GM19397 (cell line): ENCODE measurements around the gene MYD88.
A peak's percentile ranks its signal among the peaks of the same experiment; 100 is the strongest.
"Not testable (repeated sequence)": the region's sequence is repeated elsewhere in the genome, so short reads cannot be mapped to it uniquely, and the experiment has no call there.

Experiments
- ATAC-seq: cut with Tn5 transposase; IDR thresholded peaks from one replicate; pipeline ENCODE4 v1.9.1; 2021; ENCODE audit warnings: mild to moderate bottlenecking, moderate library complexity; ENCODE audit not compliant: unreplicated experiment

Gene MYD88

DNA sequence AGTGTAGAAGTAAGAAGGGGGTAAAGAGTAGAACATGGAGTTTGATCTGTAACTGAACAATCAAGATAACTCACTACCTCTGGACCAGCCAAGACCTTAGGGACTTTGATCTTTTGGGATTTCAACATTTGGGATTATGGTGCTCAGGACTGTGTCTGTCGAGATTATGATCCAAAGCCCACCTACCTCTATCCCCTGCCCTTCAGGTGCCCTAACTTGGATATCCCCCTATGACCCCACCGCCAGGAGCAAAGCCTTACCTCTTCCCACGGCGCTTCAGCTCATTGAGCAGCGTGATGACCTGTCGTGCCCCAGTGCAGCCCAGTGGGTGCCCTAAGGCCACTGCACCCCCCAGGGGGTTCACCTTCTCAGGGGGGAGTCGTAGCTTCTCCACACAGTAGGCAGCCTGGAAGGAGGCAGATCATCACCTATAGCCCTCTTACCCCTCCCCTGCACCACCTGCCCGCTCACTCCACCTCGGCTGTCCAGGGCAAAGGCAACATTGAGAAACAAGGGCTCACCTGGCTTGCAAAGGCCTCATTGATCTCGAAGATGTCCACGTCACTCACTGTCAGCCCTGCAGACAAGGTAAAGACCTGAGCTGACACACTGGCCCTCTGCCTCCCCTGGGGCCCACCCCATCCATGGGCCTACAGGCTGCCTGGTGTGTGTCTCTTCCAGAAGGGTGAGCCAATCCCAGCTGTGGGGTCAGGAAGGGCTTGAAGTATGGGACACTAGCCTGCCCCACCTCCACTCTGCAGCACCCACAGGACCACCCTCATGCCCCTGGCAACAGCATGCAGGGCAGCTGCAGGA lies 12.9 kb upstream of the MYD88 start:
- no peak for ATAC-seq

DNA sequence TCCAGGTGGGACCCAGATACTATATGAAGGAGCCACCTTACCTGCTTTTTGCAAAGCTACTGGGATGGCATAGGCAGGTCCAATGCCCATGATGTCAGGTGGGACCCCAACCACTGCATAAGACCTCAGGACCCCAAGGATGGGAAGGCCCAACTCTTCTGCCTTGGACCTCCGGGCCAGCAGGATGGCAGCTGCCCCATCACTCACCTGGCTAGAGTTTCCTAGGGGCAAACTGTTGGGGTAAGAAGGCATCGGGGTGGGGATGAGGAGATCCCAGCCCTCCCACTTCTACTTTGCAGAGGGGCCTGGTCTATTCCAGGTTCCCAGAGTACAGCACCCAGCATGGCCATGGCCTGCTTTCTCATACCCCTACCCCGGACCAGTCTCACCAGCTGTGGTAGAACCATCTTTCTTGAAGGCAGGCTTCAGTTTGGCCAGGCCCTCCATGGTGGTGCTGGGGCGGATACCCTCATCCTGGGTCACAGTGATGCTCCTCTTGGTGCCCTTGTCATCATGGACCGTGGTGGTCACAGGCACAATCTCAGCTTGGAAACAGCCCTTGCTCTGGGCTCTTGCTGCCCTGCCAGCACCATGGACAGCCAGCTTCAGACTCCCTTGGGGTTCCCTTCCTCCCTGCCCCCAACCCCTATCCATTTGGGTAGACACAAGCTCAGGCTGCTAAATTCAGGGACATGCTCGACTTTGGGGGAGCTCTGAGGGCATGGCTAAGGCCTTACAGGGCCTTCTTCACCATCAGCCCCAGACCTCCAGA lies 12.2 kb upstream of the MYD88 start:
- ATAC-seq = no peak

DNA sequence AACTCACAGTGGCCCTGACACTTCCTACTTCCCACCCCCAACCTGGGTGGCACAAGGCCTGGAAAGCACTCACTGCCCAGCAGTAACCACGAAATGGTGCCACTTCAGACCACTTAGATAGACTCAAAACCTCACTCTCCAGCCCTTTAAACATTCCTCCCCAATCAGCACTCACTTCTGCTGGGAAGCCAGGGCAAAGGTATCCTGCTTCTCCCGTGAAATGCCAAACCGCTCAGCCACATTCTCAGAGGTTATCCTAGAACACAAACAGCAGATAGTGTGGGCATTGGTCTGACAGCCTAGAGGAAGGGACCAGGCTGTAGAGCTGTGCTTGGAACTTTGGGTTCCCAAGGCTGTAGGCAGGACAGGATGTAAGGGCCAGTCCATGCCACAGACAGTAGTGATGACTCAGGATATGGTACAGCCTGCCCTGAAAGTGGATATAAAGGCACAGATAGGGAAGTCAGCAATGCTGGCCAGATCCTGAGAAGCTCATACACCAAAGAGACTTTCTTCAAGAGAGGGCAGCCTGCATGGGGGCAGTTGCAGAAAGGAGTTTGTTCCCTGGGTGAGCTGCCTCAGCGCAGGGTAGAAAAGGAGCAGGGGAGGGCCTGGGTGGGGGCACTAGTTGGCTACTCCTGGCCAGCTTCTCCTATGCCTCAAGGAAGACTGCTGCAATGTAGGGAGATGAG lies 10.7 kb upstream of the MYD88 start:
- ATAC-seq = no peak

DNA sequence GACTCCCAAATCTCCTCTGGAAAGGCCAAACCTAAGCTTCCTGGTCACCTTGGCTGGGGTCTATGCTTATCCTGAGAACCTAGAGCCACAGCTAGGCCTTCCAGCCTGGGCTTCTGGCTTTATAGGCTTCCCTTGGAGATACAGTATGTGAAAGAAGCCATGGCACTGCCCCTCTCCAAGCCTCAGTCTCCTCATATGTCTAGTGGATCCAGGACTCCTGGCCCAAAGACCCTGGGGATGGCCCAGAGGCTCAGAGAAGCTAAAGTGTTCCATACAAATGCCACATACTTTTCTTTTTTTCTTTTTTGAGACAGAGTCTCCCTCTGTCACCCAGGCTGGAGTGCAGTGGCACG lies 10.2 kb upstream of the MYD88 start:
- no peak for ATAC-seq

DNA sequence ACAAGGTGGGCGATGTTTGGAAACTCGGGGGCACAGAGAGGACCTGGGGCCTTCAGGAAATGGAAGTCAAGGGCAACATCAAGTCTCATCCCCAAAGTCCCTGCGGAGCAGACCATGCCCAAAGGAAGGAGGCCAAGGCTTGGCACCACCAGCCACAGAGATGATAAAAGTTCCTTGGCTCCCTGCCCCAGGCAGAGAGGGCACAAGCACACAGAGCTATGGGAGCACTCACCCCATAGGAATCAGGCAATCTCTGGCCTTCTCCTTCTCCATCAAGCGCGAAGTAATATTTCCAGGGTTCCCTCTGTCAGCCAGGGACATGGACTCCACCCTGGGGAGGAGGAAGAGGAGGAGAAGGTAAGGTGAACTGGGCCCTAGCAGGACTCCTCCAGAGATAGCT lies 9.4 kb upstream of the MYD88 start:
- no peak for ATAC-seq

DNA sequence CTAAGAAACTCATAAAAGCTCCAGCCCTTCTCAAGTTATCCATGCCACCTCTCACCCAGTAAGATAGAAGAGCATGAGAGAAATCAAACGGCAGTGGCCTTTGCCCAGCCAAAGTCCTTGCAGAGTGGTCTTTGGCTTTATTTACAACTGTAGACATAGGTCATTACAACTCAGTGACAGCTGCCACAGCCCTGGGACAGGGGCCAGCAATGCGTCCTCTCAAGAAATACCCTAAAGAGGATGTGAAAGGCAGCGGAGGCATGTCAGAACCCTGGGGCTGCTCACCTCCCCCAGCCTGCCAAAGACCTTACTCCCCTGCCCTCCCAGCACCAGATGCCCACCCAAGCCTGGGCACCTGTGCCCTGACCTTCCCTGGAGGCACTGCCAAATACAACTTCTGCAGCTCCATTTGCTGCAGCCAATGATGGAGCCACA lies 7.8 kb upstream of the MYD88 start:
- no peak for ATAC-seq

DNA sequence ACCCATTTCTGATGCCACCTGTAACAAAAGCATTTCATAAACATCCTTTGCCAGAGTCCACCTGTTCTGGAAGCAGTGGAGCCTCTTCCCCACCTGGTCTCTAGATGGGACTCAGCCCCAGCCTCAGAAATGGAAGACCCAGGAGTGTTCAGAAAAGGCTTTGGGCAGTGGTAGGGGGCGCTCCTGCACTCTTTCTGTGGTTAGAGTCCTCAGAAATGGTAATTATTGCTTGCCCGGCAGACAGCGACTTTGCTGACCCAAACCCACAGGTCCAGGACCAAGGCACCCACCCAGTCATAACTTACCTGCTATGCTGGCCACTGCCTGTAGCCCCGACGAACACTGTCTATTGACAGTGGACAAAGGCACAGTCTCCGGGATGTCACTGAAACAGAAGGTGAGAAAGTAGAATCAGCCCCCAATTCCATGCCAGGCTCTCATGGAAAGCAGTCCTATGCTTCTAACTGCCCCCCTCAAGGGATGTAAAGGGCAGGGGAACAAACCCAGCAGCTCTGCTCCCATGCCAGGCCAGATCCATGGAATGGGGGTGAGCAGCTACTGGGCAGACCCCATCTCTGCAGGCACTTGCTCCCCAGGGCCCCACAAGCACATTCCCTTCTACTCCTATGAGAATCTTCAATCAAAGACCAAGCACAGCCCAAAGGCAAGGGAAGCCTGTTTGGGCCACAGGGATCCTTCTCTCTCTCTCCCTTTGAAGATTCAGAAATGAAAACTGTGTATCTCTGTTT lies 6.7 kb upstream of the MYD88 start:
- ATAC-seq = no peak

DNA sequence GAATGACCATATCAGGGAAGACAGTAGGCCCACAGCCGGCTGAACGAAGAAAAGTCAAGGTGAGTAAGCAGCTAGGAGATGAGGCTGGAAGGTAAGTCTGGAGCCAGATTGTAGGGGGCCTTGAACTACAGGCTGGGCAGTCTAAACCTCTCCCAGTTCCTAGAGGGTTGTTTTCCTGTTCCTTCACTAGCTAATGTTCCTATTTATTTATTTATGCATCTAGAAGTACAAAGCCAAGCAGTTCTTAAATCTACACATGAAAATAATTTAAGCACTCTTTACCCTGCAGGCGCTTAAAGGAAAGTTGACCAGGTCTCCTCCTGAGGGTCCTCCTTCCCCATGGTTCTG lies 5.3 kb upstream of the MYD88 start:
- no peak for ATAC-seq

DNA sequence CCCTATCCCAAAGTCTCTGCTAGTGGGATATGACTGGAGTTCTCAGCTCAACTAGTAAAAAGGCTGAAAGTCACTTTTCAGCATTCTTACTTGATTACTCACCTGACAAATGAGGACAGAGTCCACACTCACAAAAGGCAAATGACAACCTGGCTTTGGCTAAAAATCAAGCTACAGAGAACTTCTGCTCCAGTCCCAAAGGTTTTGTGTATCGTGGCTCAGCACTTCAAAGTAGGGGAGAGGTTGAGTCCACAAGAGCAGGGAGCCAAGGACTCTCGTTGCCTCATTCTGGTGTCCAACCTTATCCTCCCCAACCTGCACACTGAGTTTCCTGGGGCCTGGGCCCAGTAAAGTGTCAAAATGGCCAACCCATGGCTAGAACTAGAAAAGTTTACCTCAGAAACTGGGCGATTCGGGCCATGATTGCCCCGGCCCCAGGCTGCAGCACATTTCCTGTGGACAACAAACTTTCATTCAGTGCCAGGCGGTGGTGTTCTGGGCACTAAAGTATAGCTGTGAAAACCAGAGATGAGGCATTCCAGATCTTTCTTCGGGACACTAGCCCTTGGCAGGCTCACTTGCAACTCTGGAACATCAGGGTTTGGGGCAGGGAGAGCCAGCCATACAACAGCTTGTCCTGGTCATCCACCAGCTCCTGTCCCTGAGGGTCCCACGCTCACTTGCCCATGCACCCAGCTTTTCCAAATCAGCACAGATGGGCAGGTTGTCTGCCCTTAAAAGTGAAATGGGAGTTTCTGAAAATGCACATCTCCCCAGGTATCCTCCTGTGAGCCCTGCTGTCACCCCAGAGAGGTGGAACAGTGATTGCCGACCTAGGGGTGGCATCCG lies 4.7 kb upstream of the MYD88 start:
- ATAC-seq = no peak

DNA sequence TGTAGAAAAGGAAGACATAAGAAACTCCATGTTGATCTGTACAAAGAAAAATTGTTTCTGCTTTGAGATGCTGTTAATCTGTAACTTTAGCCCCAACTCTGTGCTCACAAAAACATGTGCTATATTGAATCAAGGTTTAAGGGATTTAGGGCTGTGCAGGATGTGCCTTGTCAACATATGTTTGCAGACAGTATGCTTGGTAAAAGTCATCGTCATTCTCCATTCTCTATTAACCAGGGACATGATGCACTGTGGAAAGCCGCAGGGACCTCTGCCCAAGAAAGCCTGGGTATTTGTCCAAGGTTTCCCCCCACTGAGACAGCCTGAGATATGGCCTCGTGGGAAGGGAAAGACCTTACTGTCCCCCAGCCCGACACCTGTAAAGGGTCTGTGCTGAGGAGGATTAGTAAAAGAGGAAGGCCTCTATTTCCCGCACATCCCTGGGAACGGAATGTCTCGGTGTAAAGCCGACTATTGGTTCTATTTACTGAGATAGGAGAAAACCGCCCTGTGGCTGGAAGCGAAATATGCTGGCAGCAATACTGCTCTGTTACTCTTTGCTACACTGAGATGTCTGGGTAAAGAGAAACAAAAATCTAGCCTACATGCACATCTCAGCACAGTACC lies 3.8 kb upstream of the MYD88 start:
- not testable (repeated sequence) for ATAC-seq

DNA sequence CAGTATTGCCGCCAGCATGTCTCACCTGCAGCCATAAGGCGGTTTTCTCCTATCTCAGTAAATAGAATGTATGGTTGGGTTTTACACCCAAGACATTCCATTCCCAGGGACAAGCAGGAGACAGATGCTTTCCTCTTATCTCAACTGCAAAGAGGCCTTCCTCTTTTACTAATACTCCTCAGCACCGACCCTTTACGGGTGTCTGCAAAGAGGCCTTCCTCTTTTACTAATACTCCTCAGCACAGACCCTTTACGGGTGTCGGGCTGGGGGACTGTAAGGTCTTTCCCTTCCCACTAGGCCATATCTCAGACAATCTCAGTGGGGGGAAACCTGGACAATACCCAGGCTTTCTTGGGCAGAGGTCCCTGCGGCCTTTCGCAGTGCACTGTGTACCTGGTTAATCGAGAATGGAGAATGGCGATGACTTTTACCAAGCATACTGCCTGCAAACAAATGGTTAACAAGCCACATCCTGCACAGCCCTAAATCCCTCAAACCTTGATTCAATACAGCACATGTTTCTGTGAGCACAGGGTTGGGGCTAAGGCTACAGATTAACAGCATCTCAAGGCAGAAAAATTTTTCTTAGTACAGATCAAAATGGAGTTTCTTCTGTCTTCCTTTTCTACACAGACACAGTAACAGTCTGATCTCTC lies 2.7 kb upstream of the MYD88 start:
- ATAC-seq = not testable (repeated sequence)

DNA sequence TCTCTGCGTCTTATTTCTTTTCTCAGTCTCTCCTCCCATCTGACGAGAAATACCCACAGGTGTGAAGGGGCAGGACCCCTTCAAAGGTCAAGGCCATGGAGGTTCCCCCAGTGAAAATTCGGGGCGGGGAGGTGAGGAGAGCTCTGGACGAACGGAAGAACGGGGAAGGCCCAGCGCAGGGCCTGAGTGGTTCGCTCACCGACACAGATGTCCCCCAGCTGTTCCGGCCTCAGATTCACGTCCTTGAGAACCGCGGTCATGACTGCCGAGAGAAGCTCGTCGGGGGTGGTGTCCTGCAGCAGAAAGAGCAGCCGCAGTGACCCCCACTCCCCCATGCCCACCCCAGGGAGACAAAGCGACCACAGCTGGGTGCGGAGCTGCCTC lies 2.1 kb upstream of the MYD88 start:
- ATAC-seq = peak; percentile 7

DNA sequence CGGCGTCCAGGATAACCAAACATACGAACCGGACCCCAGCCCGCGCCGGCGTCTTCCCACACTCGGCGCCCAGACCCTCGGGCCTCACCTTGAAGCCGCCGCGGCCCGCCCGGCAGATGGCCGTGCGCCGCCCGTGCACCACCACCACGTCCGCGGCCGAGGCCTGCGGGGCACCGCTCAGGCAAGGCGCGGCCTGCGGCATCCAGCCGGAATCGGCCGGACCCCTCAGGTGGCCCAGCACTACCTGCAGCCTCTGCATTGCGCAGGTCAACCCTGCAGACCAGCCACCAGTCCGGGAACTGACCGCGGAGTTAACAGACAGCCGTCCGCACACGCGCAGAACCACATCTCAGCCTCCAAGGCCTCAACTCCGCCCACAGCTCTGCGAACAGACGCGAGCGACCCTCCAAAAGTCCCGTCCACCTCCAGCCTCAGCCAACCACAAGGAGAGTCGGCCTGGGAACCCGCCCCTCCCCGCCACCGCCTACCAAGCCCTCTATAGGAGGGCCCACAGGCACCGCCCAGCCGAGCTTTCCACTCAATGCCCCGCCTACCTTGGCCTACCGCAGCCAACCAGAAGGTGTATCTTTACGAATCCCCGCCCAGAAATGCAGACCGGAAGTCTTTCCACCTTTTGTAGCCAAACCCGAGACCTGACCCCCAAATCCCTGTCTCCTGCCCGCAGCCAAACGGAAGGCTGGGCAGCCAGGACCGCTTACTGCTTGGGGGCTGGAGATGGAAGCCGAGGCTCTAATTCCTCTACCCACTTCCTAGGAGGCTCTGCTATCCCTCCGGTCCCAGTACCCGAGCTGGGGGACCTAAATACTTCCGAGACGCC lies 1.5 kb upstream of the MYD88 start, which contains the start of gene ACAA1:
Gene ACAA1 (minus strand): TSS at position 351 of the 838 bp plus-strand sequence. CDS start 92 bp downstream, at position 259.
- peak; percentile 88 for ATAC-seq

DNA sequence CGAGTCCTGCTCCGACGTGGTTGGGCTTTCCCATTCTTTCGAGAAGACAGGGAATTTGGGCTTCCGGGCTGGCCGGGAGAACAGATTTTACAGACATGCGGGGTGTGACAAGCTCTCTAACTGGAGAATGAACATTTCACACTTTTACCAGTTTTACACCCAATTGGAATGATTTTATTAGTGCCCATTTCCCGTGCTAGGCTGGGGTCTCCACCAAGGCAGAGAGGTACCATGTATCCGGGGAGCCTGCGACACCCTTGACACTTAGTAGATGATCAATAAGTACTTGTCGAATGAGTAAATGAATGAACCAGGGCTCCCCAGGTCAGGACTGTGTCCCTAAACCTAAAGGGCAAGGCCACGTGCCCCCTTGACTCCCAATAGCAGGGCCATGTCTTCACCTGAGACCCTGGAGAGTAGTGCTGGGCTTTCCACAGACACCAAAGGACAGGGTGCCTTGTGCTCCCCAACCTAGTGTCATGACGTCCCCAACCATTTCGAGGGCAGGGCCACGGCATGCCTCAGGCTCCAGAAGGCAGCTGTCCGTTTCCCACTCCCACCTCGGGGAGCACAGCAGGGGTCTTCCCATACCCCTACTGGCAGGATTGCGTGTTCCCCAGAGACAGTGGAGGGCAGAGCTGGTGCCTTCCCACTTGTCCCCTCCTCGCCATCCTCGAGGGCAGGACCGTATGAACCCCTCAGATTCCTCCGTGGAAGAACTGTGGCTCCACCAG lies 679 bp upstream of the MYD88 start:
- no peak for ATAC-seq

DNA sequence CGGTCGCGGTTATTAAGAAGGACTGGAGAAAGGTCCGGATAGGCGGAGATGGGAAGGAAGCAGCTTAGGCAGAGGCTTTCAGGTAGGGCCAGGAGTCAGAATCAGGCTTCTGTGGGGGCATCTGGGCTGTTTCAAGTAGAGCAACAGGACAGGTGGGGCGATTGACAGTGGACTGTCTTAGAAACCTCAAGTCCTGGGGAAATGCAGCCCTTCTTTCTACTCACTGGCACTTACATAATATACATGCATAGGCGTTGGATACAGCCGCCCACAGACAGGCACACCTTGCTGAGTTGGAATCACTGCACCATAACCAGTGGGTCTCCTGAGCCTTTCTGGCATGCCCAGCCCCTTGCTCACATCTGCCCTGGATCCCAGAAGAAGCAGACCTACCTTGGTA lies 730 bp downstream of the MYD88 start:
- no peak for ATAC-seq

DNA sequence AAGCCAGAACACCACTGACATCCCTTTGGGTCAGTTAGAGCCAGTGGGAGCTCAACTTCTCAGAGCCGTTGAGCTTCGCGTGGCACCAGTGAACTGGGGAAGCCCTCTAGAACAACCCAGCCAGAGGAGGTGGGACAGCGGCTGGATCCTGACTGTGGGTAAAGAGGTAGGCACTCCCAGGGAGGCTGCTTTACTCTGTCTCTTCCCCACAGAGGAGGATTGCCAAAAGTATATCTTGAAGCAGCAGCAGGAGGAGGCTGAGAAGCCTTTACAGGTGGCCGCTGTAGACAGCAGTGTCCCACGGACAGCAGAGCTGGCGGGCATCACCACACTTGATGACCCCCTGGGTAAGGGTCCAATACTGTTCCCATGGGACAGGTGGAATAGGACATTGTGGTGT lies 1.2 kb downstream of the MYD88 start:
- ATAC-seq = no peak

DNA sequence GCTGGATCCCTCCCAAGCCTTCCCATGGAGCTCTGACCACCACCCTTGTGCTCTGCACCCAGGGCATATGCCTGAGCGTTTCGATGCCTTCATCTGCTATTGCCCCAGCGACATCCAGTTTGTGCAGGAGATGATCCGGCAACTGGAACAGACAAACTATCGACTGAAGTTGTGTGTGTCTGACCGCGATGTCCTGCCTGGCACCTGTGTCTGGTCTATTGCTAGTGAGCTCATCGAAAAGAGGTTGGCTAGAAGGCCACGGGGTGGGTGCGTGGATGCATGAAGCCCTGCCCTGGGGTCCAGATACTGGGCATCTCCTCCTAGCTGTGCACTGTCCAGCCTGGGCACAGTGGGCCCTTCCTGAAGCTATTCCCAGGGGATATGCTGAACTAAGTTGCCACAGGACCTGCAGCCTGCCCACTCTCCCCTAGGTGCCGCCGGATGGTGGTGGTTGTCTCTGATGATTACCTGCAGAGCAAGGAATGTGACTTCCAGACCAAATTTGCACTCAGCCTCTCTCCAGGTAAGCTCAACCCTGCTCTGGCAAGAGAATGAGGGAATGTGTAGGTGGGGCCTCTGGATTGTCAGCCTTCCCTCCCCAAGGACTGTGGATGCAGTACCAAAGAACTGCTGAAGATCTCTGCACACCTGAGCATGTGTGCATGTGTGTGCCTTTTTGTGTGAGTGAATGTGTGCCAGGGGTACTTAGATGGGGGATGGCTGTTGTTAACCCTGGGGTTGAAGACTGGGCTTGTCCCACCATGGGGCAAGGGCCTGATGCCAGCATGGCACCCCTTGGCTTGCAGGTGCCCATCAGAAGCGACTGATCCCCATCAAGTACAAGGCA lies 2.1 kb downstream of the MYD88 start:
- ATAC-seq = no peak
